Posterior vena cava (tissue), 2 donors: ENCODE data around the gene RGS1. TPM values are rescaled to one million over a fixed set of nuclear protein-coding genes. Genes with fewer than 3 reads are reported as not detected.

Source experiments
- DNase-seq: peaks from one replicate; pipeline ENCODE4 v3.0.0-alpha.2; 2020; ENCODE audit warnings: low spot score
- intact Hi-C, 2 donors: fragments of 100-400 bp; cut with DNase I; formaldehyde crosslinking; loops; one replicate each; pipeline versions ENCODE4 v1.14.1 to v1.14.2; 2022 to 2023
- long read RNA-seq, 2 donors: library from polyadenylated mRNA; unstranded; transcript quantifications; one replicate each; pipeline ENCODE4 v2.0.0, GENCODE V29; 2020 to 2021
- total RNA-seq, 2 donors: library from RNA; stranded (reverse); fragmentation: NEBNext Ultra II Directional; extraction: Animal tissue kit (Norgen Biotek cat#: 25700); gene quantifications; one replicate each; pipeline ENCODE4 v1.2.1, GENCODE V29; 2021
- donor health status: DM: yes; HTN: yes; CAD: no.
- donor health status: DM: yes; HTN: yes; CAD: no.

The RGS1 gene
- 10 to 100 TPM; 13.0 to 32.0 TPM for total RNA-seq
- long read RNA-seq, donor 1, partial matches to known transcripts: 1 of 1 reads
- long read RNA-seq, donor 1, other reads (novel, unspliced or antisense): 0 of 1 reads
- long read RNA-seq, donor 2, partial matches to known transcripts: 2 of 3 reads
- long read RNA-seq, donor 2, other reads (novel, unspliced or antisense): 0 of 3 reads

- peak; percentile 81 for DNase-seq
- intact Hi-C loops: no loop called here
Observed at GRCh38 chr1:192575499-192576189, at the start of gene RGS1. RGS1 (plus strand) TSS chr1:192575773; CDS start chr1:192575793, 20 bp downstream.

- intact Hi-C loops: no loop called here
Observed at GRCh38 chr1:192527111-192527795, 48.3 kb upstream of the RGS1 start.

GRCh38 chr1:192527950-192528349, 47.6 kb upstream of the RGS1 start:
- intact Hi-C loops: no loop called here

More at GRCh38 chr1:192527111-192527795, 48.3 kb upstream of the RGS1 start:
- no peak for DNase-seq

GRCh38 chr1:192529031-192529755, 46.4 kb upstream of the RGS1 start:
- intact Hi-C loops: no loop called here
- DNase-seq: no peak

More at GRCh38 chr1:192527950-192528349, 47.6 kb upstream of the RGS1 start:
- no peak for DNase-seq

- DNase-seq: no peak
- intact Hi-C loops: loop anchor here in 1 of 2 donors (10.0 kb wide), 1 partner anchor 45 kb away; no protein-coding TSS in a partner anchor
Observed at GRCh38 chr1:192529811-192530210, 45.8 kb upstream of the RGS1 start.

GRCh38 chr1:192530254-192530653, 45.3 kb upstream of the RGS1 start:
- intact Hi-C loops: loop anchor here in 1 of 2 donors (10.0 kb wide), 1 partner anchor 45 kb away; no protein-coding TSS in a partner anchor
- no peak for DNase-seq

- DNase-seq: peak; percentile 81
- intact Hi-C loops: loop anchor here in 1 of 2 donors (10.0 kb wide), 1 partner anchor 46 kb away; no protein-coding TSS in a partner anchor
Observed at GRCh38 chr1:192531037-192531703, 44.4 kb upstream of the RGS1 start.

GRCh38 chr1:192534666-192535065, 40.9 kb upstream of the RGS1 start:
- intact Hi-C loops: loop anchor here in 1 of 2 donors (10.0 kb wide), 1 partner anchor 50 kb away; no protein-coding TSS in a partner anchor
- DNase-seq: no peak

- no peak for DNase-seq
- intact Hi-C loops: loop anchor here in 1 of 2 donors (10.0 kb wide), 1 partner anchor 51 kb away; no protein-coding TSS in a partner anchor
Observed at GRCh38 chr1:192535916-192536664, 39.5 kb upstream of the RGS1 start.

GRCh38 chr1:192538407-192539296, 36.9 kb upstream of the RGS1 start:
- DNase-seq: no peak
- intact Hi-C loops: loop anchor here in 1 of 2 donors (10.0 kb wide), 1 partner anchor 54 kb away; no protein-coding TSS in a partner anchor

- intact Hi-C loops: loop anchor here in 1 of 2 donors (10.0 kb wide), 1 partner anchor 55 kb away; no protein-coding TSS in a partner anchor
- DNase-seq: no peak
Observed at GRCh38 chr1:192539297-192540092, 36.1 kb upstream of the RGS1 start.

- no peak for DNase-seq
- intact Hi-C loops: no loop called here
Observed at GRCh38 chr1:192543445-192543844, 32.1 kb upstream of the RGS1 start.

- intact Hi-C loops: no loop called here
Observed at GRCh38 chr1:192545896-192546521, 29.6 kb upstream of the RGS1 start.

GRCh38 chr1:192546596-192547190, 28.9 kb upstream of the RGS1 start:
- DNase-seq: no peak
- intact Hi-C loops: no loop called here

More at GRCh38 chr1:192545896-192546521, 29.6 kb upstream of the RGS1 start:
- no peak for DNase-seq

- intact Hi-C loops: no loop called here
- DNase-seq: no peak
Observed at GRCh38 chr1:192547501-192547900, 28.1 kb upstream of the RGS1 start.
